Measurements from ENCODE around the gene CACNA2D1.

GRCh38 chr7:82294382-82294784, 149.2 kb downstream of the CACNA2D1 start:
- TF ChIP-seq CTCF (conservative IDR thresholded peaks at IDR 0.05; ENCODE audit: low read depth, low read length) (no peak), EZH2 (IDR thresholded peaks at IDR 0.05; ENCODE audit: low read length, unreplicated experiment) (no peak)

Data from PC-3 (cell line).